Fibroblast of lung (primary cell): Measurements from ENCODE around the gene TAS2R41.
"Not testable (repeated sequence)": the region's sequence is repeated elsewhere in the genome, so short reads cannot be mapped to it uniquely, and the experiment has no call there.

Experiments
- EZH2 ChIP-seq: IDR thresholded peaks from 2 replicates; pipeline ENCODE4 v1.5.1; 2012; ENCODE audit warnings: low read length, control low read depth, mild to moderate bottlenecking; ENCODE audit errors: missing control alignments
- TF ChIP-seq, protein P1 (sequence below), 2 donors: IDR thresholded peaks in 1 of 2; conservative IDR thresholded peaks in 1 of 2; 1 replicate in 1 of 2; 2 replicates in 1 of 2; pipeline ENCODE4 v1.5.1; 2011 to 2012; ENCODE audit warnings: low read length in 2 of 2, control low read depth in 1 of 2, inconsistent platforms in 1 of 2, low read depth in 1 of 2, mild to moderate bottlenecking in 1 of 2

DNA sequence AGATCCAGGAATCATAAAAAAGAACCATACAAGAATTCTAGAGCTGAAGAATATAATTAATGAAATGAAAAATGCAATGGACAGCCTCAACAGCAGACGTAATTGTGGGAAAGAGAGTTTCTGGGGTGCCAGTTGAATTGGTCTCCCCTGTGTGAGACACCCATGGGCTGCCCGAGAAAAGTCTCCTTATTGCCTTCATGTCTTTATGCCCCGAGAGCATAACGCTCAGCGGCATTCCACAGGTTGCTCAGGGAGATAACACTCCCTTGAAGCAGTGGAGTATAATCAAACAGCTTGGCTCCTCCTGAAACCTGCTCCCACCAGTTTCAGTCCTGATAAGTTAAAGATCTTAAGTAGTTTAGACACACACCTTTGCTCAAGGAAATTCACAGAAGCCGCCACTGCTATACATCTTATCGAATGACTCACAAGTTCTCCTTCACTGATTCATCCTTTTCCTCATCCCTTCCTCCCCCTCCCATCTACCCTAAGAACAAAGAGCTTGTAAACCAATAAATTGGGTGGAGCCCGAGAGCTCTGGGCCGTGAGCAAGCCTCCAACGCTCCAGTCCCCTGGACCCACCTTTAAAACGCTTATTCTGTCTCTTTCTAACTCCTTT is 5.5 kb upstream of the TAS2R41 start:
- TF ChIP-seq, protein P1, sequence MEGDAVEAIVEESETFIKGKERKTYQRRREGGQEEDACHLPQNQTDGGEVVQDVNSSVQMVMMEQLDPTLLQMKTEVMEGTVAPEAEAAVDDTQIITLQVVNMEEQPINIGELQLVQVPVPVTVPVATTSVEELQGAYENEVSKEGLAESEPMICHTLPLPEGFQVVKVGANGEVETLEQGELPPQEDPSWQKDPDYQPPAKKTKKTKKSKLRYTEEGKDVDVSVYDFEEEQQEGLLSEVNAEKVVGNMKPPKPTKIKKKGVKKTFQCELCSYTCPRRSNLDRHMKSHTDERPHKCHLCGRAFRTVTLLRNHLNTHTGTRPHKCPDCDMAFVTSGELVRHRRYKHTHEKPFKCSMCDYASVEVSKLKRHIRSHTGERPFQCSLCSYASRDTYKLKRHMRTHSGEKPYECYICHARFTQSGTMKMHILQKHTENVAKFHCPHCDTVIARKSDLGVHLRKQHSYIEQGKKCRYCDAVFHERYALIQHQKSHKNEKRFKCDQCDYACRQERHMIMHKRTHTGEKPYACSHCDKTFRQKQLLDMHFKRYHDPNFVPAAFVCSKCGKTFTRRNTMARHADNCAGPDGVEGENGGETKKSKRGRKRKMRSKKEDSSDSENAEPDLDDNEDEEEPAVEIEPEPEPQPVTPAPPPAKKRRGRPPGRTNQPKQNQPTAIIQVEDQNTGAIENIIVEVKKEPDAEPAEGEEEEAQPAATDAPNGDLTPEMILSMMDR (conservative IDR thresholded peaks at IDR 0.05 in 1 of 2, IDR thresholded peaks at IDR 0.05 in 1 of 2; ENCODE audit: low read depth in 1 of 2, low read length in 2 of 2), result not testable (repeated sequence)
- TF ChIP-seq EZH2, result not testable (repeated sequence)
